Loucy (cell line): Measurements from ENCODE around the gene UAP1L1.

Experiments
- H2AFZ ChIP-seq: fragments of 200-600 bp; sonication (generic); 2 replicates; pipeline ENCODE4 v1.6.0; 2016; ENCODE audit warnings: antibody characterized with exemption, mild to moderate bottlenecking, low read length, moderate library complexity
- H3F3A ChIP-seq: fragments of 200-600 bp; 2 replicates; pipeline ENCODE4 v1.6.0; 2016; ENCODE audit warnings: antibody characterized with exemption, low read depth, mild to moderate bottlenecking
- H3K27me3 ChIP-seq: fragments of 200-600 bp; sonication (generic); 2 replicates; pipeline ENCODE4 v1.6.1; 2014; ENCODE audit warnings: low read length, mild to moderate bottlenecking; ENCODE audit not compliant: insufficient read depth, poor library complexity, severe bottlenecking
- H3K36me3 ChIP-seq: fragments of 200-600 bp; sonication (generic); 2 replicates; pipeline ENCODE4 v1.6.1; 2016; ENCODE audit warnings: low read length; ENCODE audit not compliant: insufficient read depth
- H3K4me1 ChIP-seq: fragments of 200-600 bp; sonication (generic); 2 replicates; pipeline ENCODE4 v1.5.1; 2014; ENCODE audit warnings: low read length, mild to moderate bottlenecking; ENCODE audit not compliant: insufficient read depth, poor library complexity, severe bottlenecking
- H3K4me2 ChIP-seq: fragments of 200-600 bp; sonication (generic); 2 replicates; pipeline ENCODE4 v1.6.0; 2014; ENCODE audit warnings: antibody characterized with exemption, low read length, low read depth, mild to moderate bottlenecking; ENCODE audit not compliant: poor library complexity, severe bottlenecking
- H3K4me3 ChIP-seq: fragments of 200-600 bp; sonication (generic); 2 replicates; pipeline ENCODE4 v1.5.1; 2014; ENCODE audit warnings: low read length, mild to moderate bottlenecking, mixed read lengths; ENCODE audit not compliant: poor library complexity, severe bottlenecking
- H3K79me2 ChIP-seq: fragments of 200-600 bp; sonication (generic); 2 replicates; pipeline ENCODE4 v1.6.1; 2014; ENCODE audit warnings: low read length; ENCODE audit not compliant: insufficient read depth
- H3K9ac ChIP-seq: fragments of 200-600 bp; sonication (generic); 2 replicates; pipeline ENCODE4 v1.6.0; 2014; ENCODE audit warnings: mild to moderate bottlenecking, low read depth, low read length, moderate library complexity; ENCODE audit not compliant: poor library complexity, severe bottlenecking
- H3K9me2 ChIP-seq: fragments of 200-600 bp; sonication (generic); replicated peaks from 2 replicates; pipeline ENCODE4 v1.6.1; 2016; ENCODE audit warnings: low read depth, low read length, mixed read lengths
- H3K9me3 ChIP-seq: fragments of 200-600 bp; sonication (generic); 2 replicates; pipeline ENCODE4 v1.6.1; 2014; ENCODE audit warnings: mild to moderate bottlenecking, antibody characterized with exemption, low read length, low read depth; ENCODE audit not compliant: insufficient read depth
- H4K20me1 ChIP-seq: fragments of 200-600 bp; sonication (generic); 2 replicates; pipeline ENCODE4 v1.6.0; 2014; ENCODE audit warnings: antibody characterized with exemption, low read length, mild to moderate bottlenecking; ENCODE audit not compliant: insufficient read depth, poor library complexity, severe bottlenecking
- CTCF ChIP-seq: fragments of 200-600 bp; sonication (generic); conservative IDR thresholded peaks from 2 replicates; pipeline ENCODE4 v1.5.1; 2014; ENCODE audit warnings: mild to moderate bottlenecking, antibody characterized with exemption, low read length
- EZH2phosphoT487 ChIP-seq: fragments of 200-600 bp; IDR thresholded peaks from 2 replicates; pipeline ENCODE4 v1.6.1; 2018; ENCODE audit warnings: antibody characterized with exemption, mild to moderate bottlenecking, moderate library complexity, borderline replicate concordance

Gene UAP1L1

GRCh38 chr9:137097761-137098462 lies 20.6 kb downstream of the UAP1L1 start:
- no peaks in the 10 kb centered on the region; the same call in 1 of the 2 replicates for H3K79me2 ChIP-seq
- no peaks in the 10 kb centered on the region for H3K9me2 ChIP-seq
- peaks cover 46% of the 10 kb centered on the region; the same call in 1 of the 2 replicates for H3K36me3 ChIP-seq
- H3K27me3 ChIP-seq, result no peaks in the 10 kb centered on the region
- no peak overlapping the region for H3K4me2 ChIP-seq
- TF ChIP-seq CTCF (no peak), EZH2phosphoT487 (no peak)
- no peaks in the 10 kb centered on the region for H4K20me1 ChIP-seq
- H3K9me3 ChIP-seq, result no peaks in the 10 kb centered on the region
- no peak overlapping the region for H2AFZ ChIP-seq
- peaks cover 9% of the 10 kb centered on the region for H3K4me1 ChIP-seq
- no peak overlapping the region for H3K9ac ChIP-seq
- no peaks in the 10 kb centered on the region for H3F3A ChIP-seq
- H3K4me3 ChIP-seq, result no peak overlapping the region

- no peaks in the 10 kb centered on the region for H3K9me3 ChIP-seq
- no peaks in the 10 kb centered on the region for H3K9me2 ChIP-seq
- peaks cover 9% of the 10 kb centered on the region for H3K4me1 ChIP-seq
- no peak overlapping the region for H3K4me2 ChIP-seq
- H3K4me3 ChIP-seq, result no peak overlapping the region
- H3K36me3 ChIP-seq, result peaks cover 58% of the 10 kb centered on the region; the same call in 1 of the 2 replicates
- H3K9ac ChIP-seq, result no peak overlapping the region
- H2AFZ ChIP-seq, result no peak overlapping the region
- H3F3A ChIP-seq, result no peaks in the 10 kb centered on the region
- no peaks in the 10 kb centered on the region for H3K27me3 ChIP-seq
- H3K79me2 ChIP-seq, result no peaks in the 10 kb centered on the region; the same call in 1 of the 2 replicates
- TF ChIP-seq EZH2phosphoT487 (no peak), CTCF (no peak)
- no peaks in the 10 kb centered on the region for H4K20me1 ChIP-seq
These were observed 21.9 kb downstream of the UAP1L1 start for GRCh38 chr9:137099231-137099630.

GRCh38 chr9:137103206-137103999 lies 26.1 kb downstream of the UAP1L1 start:
- Histone ChIP-seq H3K9me3 (no peaks in the 10 kb centered on the region), H3K36me3 (peaks cover 71% of the 10 kb centered on the region; the same call in 1 of the 2 replicates), H3K9me2 (no peaks in the 10 kb centered on the region), H3K79me2 (no peaks in the 10 kb centered on the region), H3K4me1 (no peaks in the 10 kb centered on the region), H3K9ac (no peak overlapping the region), H3K4me3 (no peak overlapping the region), H3K27me3 (no peaks in the 10 kb centered on the region), H4K20me1 (no peaks in the 10 kb centered on the region), H2AFZ (no peak overlapping the region), H3F3A (no peaks in the 10 kb centered on the region), H3K4me2 (no peak overlapping the region)
- TF ChIP-seq EZH2phosphoT487 (no peak), CTCF (no peak)
